ENCODE results near the gene C22orf23.
"Not testable (repeated sequence)": the region's sequence is repeated elsewhere in the genome, so short reads cannot be mapped to it uniquely, and the experiment has no call there.

Gene C22orf23

DNA sequence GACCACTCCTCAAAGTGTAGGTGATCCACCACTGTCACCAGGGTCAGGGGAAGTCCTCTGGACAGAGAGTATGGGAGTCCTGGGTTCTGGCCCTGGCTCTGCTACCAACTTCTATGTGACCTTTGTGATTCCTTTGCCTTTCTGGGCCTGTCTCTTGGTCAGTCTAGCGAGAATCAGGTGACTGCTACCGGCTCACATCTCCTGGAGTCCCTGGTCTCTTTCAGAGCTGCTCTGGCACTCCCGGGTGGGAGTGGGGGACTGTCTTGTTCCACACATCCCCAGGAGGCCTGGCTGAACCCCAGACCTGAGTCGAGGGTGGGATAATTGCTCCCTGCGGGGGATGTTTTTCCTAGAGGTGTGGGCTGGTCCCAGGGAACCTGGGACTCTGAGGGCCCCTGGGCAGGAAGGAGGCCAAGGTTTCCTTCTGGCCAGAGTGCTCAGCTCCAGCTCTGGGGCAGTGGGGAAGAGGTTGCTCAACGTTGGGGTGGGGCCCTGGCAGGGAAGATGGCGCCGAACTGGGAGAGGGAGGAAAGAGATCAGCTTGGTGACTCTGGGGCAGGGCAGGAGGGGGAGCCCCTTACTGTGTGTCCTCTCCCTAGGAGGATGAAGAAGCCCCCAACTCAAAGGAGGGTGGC lies 28.9 kb upstream of the C22orf23 start:
- DNase-seq (ENCODE audit: low spot score): no peak

DNA sequence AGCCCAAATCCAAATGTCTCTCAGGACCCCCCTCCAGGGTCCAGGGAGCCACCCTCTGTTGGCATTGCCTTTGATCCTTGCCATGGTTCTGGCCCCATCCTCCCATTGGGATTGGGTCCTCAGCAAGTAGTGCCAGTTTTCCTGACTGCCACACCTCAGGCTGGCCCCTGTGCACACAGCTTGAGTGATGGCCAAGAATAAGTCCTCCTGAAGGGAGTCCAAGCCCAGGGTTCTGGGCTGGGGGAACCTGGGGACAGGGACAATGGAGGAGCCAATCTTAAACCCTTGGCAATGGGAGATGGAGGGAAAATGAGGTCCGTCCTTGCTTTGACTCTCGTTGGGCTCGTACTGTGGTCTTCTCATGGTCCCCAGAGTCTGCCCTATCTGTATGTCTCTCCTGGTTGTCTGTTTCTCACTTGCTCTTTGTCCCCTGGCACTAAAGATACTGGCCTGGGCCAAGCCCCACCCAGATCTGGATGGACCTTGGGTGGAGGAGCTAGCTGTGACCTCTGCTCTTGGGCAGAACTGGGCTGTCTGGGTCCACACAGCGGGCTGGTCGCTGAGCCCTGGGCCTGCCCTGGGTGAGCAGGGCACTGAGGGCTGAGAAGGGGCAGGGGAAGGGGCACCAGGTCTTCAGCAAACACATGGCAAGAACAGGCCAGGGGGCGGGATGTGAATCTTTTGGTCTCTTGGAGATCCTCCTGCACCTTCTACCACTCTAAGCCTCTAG lies 28.0 kb upstream of the C22orf23 start:
- DNase-seq (ENCODE audit: low spot score): no peak

DNA sequence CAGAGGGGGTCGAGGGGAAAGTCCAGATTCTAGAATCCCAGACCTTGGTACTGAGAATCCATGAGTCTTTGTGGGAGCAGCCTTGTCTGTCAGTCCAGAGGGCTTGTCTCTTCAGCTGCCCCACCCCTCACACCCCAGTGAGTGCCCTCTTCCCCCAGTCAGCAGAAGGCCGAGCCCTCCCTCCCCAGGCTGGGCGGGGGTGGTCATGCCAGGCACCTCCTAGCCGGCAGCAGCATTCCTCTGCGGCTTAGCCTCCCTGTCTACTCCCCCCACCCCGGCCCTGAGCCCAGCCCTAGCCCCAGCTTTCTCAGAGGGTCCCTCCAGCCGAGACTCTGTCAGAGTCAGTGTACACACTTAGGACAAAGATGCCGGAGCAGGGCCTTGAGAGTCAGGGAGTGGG lies 26.4 kb upstream of the C22orf23 start:
- DNase-seq (ENCODE audit: low spot score): no peak

DNA sequence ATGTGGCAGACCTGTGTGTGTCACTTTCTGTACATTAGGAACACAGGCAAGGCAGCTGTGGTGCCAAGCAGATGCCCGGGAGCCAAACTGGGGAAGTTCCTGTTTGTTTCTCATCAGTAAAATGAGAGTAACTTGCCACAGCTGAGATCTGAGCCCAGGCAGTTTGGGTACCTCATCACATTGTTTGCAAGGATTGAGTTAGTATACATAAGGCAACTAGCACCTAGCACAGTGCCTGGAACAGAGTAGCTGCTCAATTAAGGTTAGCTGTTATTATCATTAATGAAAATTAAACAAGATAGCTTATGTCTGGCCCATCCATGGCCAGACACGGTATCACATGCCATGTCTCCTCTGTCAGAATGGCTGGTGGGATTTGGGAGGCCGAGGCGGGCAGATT lies 23.1 kb upstream of the C22orf23 start:
- DNase-seq (ENCODE audit: low spot score): no peak

DNA sequence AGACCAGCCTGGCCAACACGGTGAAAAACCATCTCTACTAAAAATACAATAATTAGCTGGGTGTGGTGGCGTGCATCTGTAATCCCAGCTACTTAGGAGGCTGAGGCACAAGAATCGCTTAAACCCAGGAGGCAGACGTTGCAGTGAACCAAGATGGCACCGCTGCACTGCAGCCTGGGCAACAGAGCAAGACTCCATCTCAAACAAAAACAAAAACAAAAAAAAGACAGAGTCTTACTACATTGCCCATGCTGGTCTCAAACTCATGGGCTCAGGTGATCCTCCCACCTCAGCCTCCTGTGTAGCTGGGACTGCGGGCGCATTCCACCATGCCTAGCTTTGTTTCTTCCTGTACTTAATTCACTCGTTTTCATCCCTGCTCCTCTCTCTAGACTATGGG lies 22.6 kb upstream of the C22orf23 start:
- DNase-seq (ENCODE audit: low spot score): not testable (repeated sequence)

DNA sequence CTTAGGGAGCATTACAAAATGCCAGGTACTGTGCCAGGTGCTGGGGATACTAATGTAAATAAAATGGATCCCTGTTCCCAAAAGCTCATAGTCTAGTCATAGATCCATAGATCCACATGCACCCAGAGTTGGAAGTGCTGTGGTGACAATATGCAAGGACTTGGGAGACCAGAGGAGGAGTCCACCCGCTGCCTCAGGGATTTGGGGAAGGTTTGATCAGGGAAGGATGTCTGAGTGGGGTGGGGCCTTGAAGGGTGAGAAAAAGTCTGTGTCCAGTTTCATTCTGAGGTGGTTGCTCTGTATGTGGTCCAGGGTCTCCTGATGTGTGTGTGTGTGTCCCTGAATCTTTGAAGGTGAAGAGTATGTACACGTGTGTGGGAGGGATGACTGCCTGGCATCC lies 21.8 kb upstream of the C22orf23 start:
- DNase-seq (ENCODE audit: low spot score): no peak

DNA sequence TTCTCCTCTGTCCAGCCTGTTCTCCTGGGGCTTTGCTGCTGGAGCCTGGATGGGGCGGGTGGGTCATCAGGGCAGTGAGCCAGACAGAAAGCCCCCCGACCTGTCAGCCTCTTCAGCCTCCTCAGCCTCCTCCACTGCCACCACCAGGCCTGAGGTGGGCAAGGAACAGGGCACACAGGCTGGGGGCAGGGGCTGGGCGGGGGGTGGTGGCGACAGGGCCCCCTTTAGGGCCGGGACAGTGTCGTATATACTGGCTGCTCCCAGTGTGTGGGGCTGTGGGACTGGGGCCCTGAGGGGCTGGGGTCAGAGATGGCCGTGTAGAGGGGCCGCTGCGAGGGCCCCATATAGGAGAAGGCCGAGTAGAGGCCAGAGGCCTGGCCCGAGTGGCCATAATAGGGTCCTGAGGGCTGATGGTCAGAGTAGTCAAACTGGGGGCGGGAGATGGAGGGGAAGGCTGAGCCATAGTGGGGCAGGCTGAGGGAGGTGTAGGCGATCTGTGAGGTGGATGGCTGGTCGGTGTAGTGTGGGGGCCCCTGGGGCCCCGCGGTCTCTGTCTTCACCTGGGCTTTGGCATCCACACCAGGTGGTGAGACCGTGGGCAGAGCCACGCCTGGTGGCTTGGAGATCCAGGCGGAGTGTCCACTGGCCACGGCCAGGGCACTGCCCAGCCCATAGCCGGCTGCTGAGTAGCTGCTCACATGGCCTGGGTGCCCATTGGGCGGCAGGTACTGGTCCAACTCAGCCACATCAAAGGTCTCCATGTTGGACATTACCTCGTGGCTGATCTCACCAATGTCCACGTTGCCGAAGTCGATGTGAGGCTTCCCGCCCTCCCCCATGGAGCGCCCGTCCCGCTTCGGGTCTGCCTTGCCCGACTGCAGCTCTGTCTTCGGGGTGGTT lies 20.1 kb upstream of the C22orf23 start:
- DNase-seq (ENCODE audit: low spot score): no peak

DNA sequence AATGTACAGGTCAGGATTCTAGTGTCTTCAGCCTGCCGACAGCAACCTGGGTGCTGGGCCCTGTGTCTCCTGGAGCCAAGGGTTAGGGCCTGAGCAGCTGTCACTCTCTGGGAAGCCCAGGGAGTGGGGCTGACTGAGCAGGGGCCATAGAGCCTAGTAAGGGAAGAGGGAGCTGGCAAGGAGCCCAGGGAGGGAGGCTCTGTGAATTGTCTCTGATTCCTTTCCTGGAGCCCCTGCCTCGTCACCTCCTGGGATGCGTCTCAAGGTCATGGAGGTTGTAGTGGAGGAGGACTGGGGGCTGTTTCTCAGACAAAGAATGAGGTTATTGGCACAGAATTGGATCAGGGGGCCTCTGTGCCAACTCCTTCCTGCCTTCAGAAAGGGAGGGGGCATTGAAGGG lies 19.1 kb upstream of the C22orf23 start:
- no peak for DNase-seq (ENCODE audit: low spot score)

DNA sequence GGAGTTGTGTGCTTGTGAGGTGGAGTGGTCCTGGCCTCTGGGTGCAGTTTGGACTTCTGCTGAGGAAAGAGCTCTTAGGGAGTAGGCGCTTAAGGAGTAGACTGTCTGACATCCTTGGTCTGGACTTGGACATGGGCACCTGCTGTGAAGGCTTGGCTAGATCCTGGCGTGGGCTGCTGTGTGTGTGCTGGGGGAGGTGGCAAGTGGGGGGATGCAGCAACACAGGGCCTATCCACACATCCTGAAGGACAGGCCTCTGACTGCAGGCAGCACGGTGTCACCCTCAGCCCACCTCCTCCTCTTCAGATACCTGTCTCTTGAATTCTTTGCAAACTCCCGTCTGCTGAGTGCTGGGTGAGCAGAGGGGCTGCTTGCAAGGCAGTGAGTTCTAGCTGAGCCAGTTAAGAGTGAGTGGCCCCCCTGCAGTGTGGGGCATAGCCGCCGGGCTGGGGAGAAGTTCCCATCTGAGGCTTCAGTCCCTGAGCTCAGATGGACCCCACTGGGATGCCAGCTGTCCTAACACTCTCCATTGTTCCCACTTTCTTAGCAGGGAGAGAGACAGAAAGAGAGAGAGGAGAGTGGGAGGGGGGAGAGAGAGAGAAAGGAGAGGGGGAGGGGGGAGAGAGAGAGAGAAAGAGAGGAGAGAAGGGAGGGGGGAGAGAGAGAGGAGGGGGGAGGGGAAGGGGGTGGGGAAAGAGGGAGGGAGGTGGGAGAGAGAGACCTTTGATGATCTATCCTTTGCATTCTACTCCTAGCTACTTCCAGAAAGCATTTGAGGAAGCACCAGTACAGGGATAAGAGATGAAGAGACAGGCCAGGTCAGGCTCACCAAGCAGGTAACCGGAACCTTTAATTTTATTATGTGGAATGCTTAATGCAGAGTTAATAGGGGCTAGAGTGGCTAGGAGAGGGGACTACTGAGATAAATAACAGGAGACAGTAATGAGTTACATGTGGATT lies 18.4 kb upstream of the C22orf23 start:
- DNase-seq (ENCODE audit: low spot score): no peak

DNA sequence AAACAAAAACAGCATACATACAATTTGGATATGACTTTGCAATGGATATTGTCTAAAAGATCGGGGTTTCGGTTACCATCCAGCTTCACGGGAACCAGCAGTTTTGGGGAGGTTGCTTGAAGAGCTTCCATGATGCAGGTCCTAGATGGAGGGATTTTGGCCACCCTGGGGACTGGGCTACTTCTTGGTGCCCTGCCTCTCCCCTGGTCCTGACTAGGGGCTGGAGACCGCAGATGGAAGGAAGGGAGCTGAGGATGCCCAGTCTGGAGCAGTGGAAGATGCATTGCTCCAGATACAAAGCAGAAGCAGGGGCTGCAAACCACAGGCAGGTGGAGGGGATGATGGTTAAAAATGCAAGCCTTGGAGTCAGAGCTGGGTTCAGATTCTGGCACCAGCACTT lies 17.5 kb upstream of the C22orf23 start:
- no peak for DNase-seq (ENCODE audit: low spot score)

DNA sequence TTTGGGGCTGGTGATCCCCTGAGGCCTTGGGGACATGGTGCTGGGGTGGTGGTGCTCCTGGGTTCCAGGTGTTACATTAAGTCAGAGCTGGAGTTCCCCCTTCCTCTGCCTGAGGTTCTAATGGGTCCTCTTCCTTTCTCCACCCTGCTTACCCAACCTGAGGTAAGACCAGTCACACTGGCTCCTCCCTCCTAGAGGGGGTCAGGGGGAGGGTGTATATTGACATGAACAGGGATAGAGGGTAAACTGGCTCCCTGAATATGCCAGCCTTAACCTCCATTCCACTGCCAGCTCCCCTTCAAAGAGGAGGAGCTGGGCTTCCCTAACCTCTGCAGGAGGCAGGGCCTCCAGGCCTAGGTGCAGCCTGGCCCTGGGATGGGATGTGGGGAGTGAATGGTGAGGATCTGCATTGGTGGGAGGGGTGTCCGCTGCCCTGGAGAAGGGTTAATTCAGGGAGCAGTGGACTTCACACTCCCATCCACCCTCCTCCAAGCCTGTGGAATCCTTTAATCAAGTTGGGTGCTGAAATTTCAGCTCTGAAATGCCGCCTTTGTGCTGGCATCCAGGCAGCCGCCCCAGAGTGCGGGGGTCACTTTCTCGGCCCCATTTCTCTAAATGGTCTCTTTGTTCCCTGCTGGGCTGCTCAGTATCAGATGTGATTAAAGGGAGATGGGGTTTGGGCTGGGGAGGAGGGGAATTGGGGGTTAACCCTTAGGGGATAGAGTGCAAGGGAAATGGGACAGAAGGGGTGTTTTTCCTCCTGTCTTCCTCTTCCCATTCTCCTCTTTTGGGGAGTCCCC lies 15.3 kb upstream of the C22orf23 start:
- DNase-seq (ENCODE audit: low spot score): no peak

DNA sequence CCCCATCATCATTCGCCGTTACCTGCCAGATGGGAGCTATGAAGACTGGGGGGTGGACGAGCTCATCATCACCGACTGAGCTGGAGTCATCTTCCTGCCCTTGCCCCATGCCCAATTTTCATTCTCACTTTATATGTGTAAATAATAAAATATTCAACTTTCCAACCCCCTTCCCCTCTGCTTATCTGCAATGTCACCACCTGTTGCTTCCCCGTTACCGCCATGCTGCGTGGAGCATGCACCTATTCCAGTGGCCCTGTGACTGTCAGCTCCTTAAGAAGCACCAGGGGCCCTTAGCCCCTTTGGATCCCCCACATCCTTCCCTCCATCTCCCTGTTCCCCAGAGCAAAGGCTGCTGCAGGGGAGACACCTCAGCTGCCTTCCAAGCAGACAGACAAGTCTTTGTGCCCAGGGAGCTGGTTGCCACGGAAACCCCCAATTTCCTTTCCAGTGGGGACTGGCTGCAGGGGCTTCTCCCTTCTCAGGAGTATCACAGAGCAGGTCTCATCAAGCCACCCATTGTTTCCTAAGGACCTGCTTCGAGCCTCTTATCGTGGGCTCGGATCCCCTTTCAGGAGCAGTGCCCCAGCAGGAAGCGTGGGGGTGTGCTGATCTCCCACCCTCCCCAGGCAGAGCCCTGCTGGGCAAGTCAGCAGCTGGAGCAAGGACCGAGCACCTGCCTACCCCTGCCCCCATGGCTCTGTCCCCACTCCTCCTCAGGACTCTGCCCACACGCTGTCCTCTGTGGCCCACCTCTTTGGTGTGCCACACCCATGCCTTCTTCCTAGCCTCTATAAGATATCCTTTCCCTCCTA lies 14.4 kb upstream of the C22orf23 start:
- no peak for DNase-seq (ENCODE audit: low spot score)

DNA sequence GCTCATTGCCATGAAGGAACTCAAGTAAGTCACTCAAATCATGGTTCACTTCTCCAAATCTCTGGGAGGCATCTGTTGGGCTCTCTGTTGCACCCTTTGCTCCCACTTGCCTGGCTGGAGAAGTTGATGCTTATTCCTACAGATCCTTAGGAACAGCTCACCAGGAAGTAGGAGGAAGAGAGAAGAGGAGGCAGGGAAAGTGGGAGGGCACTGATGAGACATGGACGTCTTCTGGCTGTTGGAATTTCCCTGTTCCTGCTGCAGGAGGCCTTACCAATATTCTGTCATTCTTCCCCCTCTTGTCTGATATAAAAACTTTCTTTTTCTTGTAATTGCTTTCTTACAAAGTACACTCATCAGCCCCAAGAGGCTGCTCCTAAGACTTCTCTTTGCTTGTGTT lies 13.7 kb upstream of the C22orf23 start:
- DNase-seq (ENCODE audit: low spot score): no peak

DNA sequence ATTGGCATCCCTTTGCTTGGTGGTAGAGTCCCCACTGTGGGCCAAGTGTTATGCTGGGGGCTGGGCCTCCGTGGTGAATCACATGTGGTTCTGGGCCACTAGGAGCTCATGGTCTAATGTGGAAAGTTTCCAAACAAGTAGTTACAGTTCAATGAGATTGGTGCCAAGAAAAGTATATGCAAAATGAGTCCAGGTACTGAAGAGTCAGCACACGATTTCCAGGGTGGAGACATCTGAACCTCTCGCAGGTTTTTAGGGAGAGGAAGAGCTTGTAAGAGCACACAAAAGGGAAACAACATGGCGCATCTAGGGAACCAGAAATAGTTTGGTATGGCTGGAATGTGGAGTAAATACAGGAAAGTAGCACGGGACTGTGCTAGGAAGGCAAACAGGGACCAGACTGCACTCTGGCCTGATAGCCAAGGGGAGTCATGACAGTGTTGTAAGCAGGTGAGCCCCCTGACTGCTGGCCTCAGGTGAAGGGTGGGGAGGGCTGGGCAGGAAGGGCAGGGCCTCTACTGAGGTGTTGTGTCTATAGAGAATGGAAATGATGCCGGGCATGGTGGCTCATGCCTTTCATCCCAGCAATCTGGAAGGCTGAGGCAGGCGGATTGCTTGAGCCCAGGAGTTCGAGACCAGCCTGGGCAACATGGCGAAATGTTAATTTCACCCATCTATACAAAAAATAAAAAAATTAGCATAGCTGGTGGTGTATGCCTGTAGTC lies 12.7 kb upstream of the C22orf23 start:
- no peak for DNase-seq (ENCODE audit: low spot score)

DNA sequence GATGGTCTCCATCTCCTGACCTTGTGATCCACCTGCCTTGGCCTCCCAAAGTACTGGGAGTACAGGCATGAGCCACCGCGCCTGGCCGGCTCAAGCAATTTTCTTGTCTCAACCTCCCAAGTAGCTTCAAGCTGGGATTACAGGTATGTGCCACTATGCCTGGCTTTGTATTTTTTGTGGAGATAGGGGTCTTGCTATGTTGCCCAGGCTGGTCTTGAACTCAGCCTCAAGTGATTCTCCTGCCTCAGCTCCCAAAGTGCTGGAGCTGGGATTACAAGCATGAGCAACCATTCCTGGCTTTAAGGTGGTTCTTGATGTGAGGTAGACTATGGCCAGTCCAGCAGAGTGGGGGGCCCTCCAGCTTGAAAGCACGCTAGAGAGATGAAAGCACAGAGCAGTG lies 7.7 kb upstream of the C22orf23 start:
- DNase-seq (ENCODE audit: low spot score): no peak

DNA sequence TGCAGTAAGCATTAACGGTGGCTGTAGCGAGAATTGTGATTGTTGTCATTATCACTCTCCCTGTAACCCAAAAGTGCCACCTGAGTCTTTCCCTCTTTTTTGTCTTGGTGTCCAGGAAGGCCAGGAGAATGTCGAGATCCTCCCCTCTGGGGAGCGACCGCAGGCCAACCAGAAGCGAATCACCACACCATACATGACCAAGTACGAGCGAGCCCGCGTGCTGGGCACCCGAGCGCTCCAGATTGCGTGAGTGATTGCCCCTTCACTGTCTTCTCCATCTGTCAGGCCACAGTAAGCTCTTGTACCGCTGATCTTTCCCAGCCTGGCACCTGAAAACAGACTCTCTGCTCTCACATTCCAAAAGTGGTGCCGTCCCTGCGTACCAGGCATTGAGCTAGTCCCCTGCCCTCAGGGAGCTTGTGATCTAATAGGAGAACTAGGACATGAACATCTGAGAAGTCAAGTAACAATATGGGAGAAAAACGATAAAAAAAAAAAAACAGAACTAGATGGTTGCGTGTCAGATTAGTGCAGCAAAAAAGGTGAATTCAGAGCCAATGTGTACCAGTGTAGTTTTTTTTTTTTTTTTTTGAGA lies 5.9 kb upstream of the C22orf23 start:
- DNase-seq (ENCODE audit: low spot score): no peak

DNA sequence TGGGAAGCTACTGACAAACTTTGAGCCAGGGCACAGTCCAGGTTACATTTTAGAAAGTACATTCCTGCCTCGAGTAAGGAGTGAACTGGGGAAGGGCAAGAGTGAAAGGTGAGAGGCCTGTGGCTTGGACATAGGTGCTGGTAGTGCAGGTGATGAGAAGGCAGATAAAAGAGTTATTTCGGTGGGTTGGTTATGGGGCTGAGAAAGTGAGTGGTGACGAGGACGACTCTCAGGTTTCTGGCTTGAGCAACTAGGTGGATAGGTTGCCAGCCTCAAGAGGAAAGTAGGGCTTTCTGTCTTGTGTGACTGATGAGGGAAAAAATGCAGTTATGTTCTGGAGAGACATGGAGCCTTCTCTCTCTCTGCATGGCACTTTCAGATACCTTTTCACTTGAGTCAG lies 3.8 kb upstream of the C22orf23 start:
- no peak for DNase-seq (ENCODE audit: low spot score)

DNA sequence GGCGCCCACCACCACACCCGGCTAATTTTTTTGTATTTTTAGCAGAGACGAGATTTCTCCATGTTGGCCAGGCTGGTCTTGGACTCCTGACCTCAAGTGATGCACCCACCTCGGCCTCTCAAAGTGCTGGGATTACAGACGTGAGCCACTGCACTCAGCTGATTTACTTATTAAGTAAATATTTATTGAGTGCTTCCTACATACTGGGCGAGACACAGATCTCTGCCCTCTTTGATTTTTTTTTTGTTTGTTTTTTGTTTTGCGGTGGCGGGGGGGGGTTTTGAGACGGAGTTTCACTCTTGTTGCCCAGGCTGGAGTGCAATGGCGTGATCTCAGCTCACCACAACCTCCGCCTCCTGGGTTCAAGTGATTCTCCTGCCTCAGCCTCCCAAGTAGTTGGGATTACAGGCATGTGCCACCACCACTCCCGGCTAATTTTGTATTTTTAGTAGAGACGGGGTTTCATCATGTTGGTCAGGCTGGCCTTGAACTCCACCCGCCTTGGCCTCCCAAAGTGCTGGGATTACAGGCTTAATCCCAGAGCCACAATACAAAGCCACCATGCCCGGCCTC lies 2.5 kb upstream of the C22orf23 start:
- DNase-seq (ENCODE audit: low spot score): not testable (repeated sequence)

DNA sequence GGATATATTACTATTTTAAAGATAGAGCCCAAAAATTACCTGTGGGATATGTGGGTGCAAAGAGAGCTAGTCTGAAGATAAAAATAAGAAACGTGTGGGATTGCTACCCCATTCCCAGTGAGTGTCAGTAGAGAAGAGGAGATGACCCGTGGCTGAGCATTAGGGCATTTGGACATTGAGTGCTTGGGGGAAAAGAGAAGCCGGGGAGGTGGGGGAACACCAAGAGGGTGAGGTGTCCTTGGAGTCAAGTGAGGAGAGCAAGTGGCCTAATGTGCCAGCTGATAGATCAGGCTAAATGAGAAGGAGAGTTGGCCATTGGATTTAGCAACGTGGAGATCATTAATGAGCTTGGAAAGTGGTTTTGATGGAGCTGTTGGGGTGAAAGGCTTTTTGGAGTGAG lies 1.3 kb upstream of the C22orf23 start:
- DNase-seq (ENCODE audit: low spot score): no peak
